GM13977 (cell line): ENCODE data around the gene VPS26C.

Experiments used
- DNase-seq: peaks from one replicate; pipeline ENCODE4 v3.0.0; 2012; ENCODE audit warnings: low spot score
- CTCF ChIP-seq: IDR thresholded peaks from 2 replicates; pipeline ENCODE4 v1.5.1; 2012; ENCODE audit warnings: mild to moderate bottlenecking, control low read depth; ENCODE audit not compliant: insufficient read depth; ENCODE audit errors: extremely low read depth, missing control alignments
- in situ Hi-C: fragments of 300-500 bp; cut with MboI; formaldehyde crosslinking; loops from one replicate; pipeline ENCODE4 v1.12.0; 2022; ENCODE audit warnings: low sequenced_read_pairs, low pct_unique_long_range_greater_than_20kb, mixed read lengths, inconsistent platforms; ENCODE audit not compliant: unreplicated experiment

Gene VPS26C

GRCh38 chr21:37186983-37187382, 80.2 kb downstream of the VPS26C start:
- in situ Hi-C loops, result no loop called here
- no peak for DNase-seq

GRCh38 chr21:37184784-37185593, 82.1 kb downstream of the VPS26C start:
- in situ Hi-C loops, result no loop called here
- no peak for TF ChIP-seq CTCF
- no peak for DNase-seq

More at GRCh38 chr21:37186983-37187382, 80.2 kb downstream of the VPS26C start:
- no peak for TF ChIP-seq CTCF

- TF ChIP-seq CTCF, result no peak
- no peak for DNase-seq
- in situ Hi-C loops, result no loop called here
Observed at GRCh38 chr21:37183749-37184148, 83.4 kb downstream of the VPS26C start.

- in situ Hi-C loops, result no loop called here
- DNase-seq, result no peak
- no peak for TF ChIP-seq CTCF
Observed at GRCh38 chr21:37182222-37182621, 84.9 kb downstream of the VPS26C start.

- in situ Hi-C loops, result no loop called here
- DNase-seq, result no peak
- TF ChIP-seq CTCF, result no peak
Observed at GRCh38 chr21:37181059-37181458, 86.1 kb downstream of the VPS26C start.

- in situ Hi-C loops, result no loop called here
- TF ChIP-seq CTCF, result no peak
- no peak for DNase-seq
Observed at GRCh38 chr21:37176716-37177115, 90.4 kb downstream of the VPS26C start.
